Activated CD8-positive, alpha-beta T cell treated with anti-CD3 and anti-CD28 coated beads for 36 hours (primary cell): ENCODE results near the gene NMB. TPM values are rescaled to one million over a fixed set of nuclear protein-coding genes. Genes with fewer than 3 reads are reported as not detected.

ENCODE experiments used
- ATAC-seq: fragments of 200-7000 bp; cut with Tn5 transposase; one replicate; pipeline ENCODE4 v1.10.0; 2021; ENCODE audit warnings: mild to moderate bottlenecking, moderate library complexity
- CTCF ChIA-PET: fragments of 350-600 bp; sonication (Branson Sonifier 250); formaldehyde crosslinking; loops from one replicate; lab custom pipeline; 2021; ENCODE audit warnings: antibody characterized with exemption; lab: Charles Lee
- POLR2A ChIA-PET: fragments of 350-600 bp; sonication (Branson Sonifier 250); formaldehyde crosslinking; loops from one replicate; lab custom pipeline; 2021; ENCODE audit warnings: antibody characterized with exemption; lab: Charles Lee
- DNase-seq: peaks from one replicate; pipeline ENCODE4 v3.0.0-alpha.2; 2020
- H3K27ac Mint-ChIP-seq: one replicate; pipeline ENCODE4 v1.8.0; 2021; ENCODE audit warnings: mild to moderate bottlenecking, mixed read lengths
- H3K27me3 Mint-ChIP-seq: one replicate; pipeline ENCODE4 v1.8.0; 2021; ENCODE audit warnings: mixed read lengths
- H3K36me3 Mint-ChIP-seq: one replicate; pipeline ENCODE4 v1.8.0; 2021; ENCODE audit warnings: low read depth, mixed read lengths
- H3K4me1 Mint-ChIP-seq: one replicate; pipeline ENCODE4 v1.8.0; 2021; ENCODE audit warnings: low read depth, mixed read lengths
- H3K4me3 Mint-ChIP-seq: one replicate; pipeline ENCODE4 v1.8.0; 2021; ENCODE audit warnings: mild to moderate bottlenecking, moderate library complexity, mixed read lengths
- H3K9me3 Mint-ChIP-seq: one replicate; pipeline ENCODE4 v1.8.0; 2021; ENCODE audit warnings: mixed read lengths
- intact Hi-C: fragments of 100-400 bp; cut with micrococcal nuclease; formaldehyde crosslinking; loops from one replicate; pipeline ENCODE4 v1.10.0; 2022
- total RNA-seq, 2 experiments: library from RNA; stranded (reverse); gene quantifications; one replicate each; pipeline ENCODE4 v1.2.3, GENCODE V29; 2021
- TF ChIP-seq, protein P1 (sequence below): fragments of 200-600 bp; IDR thresholded peaks from one replicate; pipeline ENCODE4 v1.8.0; 2022; ENCODE audit warnings: antibody characterized with exemption, mild to moderate bottlenecking

Gene NMB
- total RNA-seq, 2 experiments from 2014 or later, result 1.7 to 2.7 TPM

DNA sequence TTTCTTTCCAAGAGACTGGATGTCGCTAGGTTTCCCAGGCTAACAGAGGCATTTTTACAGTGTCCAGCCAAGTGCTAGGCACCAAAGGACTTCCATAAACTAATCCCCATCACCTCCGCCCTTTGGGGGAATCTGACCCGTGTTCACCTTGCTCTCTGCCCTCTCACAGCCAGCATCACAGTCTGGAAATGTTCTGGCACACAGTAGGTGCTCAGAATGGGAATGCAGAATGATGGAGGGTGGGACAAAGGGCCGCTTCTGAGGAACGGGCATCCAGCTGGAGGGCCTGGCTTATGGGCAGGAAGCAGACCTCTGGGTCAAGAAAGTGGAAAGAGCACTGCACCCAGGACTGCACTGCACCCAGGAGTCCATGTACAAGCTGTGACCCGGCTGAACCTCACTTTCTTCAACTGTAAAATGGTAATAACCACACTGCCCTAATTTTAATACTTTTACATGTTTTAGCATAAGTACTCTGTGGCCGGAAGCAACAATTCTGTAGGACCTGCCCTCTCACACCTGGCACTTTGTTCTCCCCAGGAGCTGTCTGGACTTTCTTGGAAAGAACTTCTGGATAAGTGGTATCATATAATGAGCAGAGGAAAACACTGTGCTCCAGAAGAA is 901 bp upstream of the NMB start:
- Mint-ChIP-seq H3K36me3 (no peaks in the 10 kb centered on the region), H3K9me3 (no peaks in the 10 kb centered on the region), H3K27ac (peak overlapping the region; percentile 83), H3K4me3 (peak overlapping the region; percentile 64), H3K4me1 (peaks cover 28% of the 10 kb centered on the region), H3K27me3 (no peaks in the 10 kb centered on the region)
- ChIA-PET POLR2A (interaction anchor here (0.5 to 1.7 kb wide), 8 partner anchors 10 to 269 kb away, joined by 3 to 5 read pairs (median 4); no protein-coding TSS in a partner anchor), CTCF (interaction anchor here (0.6 to 2.9 kb wide), 14 partner anchors 15 to 219 kb away, joined by 3 to 13 read pairs (median 4); no protein-coding TSS in a partner anchor)
- TF ChIP-seq, protein P1, sequence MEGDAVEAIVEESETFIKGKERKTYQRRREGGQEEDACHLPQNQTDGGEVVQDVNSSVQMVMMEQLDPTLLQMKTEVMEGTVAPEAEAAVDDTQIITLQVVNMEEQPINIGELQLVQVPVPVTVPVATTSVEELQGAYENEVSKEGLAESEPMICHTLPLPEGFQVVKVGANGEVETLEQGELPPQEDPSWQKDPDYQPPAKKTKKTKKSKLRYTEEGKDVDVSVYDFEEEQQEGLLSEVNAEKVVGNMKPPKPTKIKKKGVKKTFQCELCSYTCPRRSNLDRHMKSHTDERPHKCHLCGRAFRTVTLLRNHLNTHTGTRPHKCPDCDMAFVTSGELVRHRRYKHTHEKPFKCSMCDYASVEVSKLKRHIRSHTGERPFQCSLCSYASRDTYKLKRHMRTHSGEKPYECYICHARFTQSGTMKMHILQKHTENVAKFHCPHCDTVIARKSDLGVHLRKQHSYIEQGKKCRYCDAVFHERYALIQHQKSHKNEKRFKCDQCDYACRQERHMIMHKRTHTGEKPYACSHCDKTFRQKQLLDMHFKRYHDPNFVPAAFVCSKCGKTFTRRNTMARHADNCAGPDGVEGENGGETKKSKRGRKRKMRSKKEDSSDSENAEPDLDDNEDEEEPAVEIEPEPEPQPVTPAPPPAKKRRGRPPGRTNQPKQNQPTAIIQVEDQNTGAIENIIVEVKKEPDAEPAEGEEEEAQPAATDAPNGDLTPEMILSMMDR, result no peak
- ATAC-seq (no peak), DNase-seq (no peak)
- intact Hi-C loops, result loop anchor here (5.0 to 10.0 kb wide), 3 partner anchors 88 to 216 kb away; partner anchors contain the start of gene ZNF592

GRCh38 chr15:84657748-84658079 is 285 bp downstream of the NMB start:
- Mint-ChIP-seq H3K4me1 (peaks cover 36% of the 10 kb centered on the region), H3K27ac (peak overlapping the region; percentile 67), H3K36me3 (peaks cover 1% of the 10 kb centered on the region), H3K9me3 (no peaks in the 10 kb centered on the region), H3K4me3 (peak overlapping the region; percentile 69), H3K27me3 (no peaks in the 10 kb centered on the region)
- DNase-seq (no peak), ATAC-seq (no peak)
- TF ChIP-seq, protein P1, result no peak
- intact Hi-C loops, result loop anchor here (5.0 to 10.0 kb wide), 3 partner anchors 90 to 217 kb away; partner anchors contain the start of gene ZNF592
- ChIA-PET POLR2A (interaction anchor here (1.3 to 1.7 kb wide), 4 partner anchors 10 to 111 kb away, joined by 4 to 5 read pairs (median 4); partner anchors contain the start of gene SEC11A), CTCF (interaction anchor here (1.2 to 2.9 kb wide), 4 partner anchors 26 to 87 kb away, joined by 4 to 13 read pairs (median 6); no protein-coding TSS in a partner anchor)

GRCh38 chr15:84656972-84657371 is 1.0 kb downstream of the NMB start:
- no peak for ATAC-seq
- ChIA-PET CTCF (interaction anchor here (1.1 to 4.7 kb wide), 5 partner anchors 58 to 221 kb away, joined by 3 to 33 read pairs (median 7); partner anchors contain the start of gene ZSCAN2), POLR2A (interaction anchor here (1.1 to 1.6 kb wide), 3 partner anchors 10 to 59 kb away, joined by 3 to 5 read pairs (median 4); partner anchors contain the start of gene SEC11A)
- H3K4me3 Mint-ChIP-seq, result peak overlapping the region; percentile 69
- intact Hi-C loops, result loop anchor here (5.0 to 10.0 kb wide), 3 partner anchors 90 to 218 kb away; partner anchors contain the start of gene ZNF592
- H3K9me3 Mint-ChIP-seq, result no peaks in the 10 kb centered on the region
- no peaks in the 10 kb centered on the region for H3K27me3 Mint-ChIP-seq
- DNase-seq, result no peak
- H3K27ac Mint-ChIP-seq, result peak overlapping the region; percentile 67
- H3K36me3 Mint-ChIP-seq, result peaks cover 6% of the 10 kb centered on the region
- TF ChIP-seq, protein P1, result no peak
- H3K4me1 Mint-ChIP-seq, result peaks cover 42% of the 10 kb centered on the region

- Mint-ChIP-seq H3K4me3 (peak overlapping the region; percentile 94), H3K27me3 (no peaks in the 10 kb centered on the region), H3K9me3 (no peaks in the 10 kb centered on the region), H3K27ac (peak overlapping the region; percentile 79), H3K4me1 (peaks cover 46% of the 10 kb centered on the region), H3K36me3 (peaks cover 12% of the 10 kb centered on the region)
- ChIA-PET CTCF (interaction anchor here (0.7 to 4.7 kb wide), 17 partner anchors 11 to 273 kb away, joined by 3 to 33 read pairs (median 4); partner anchors contain the start of gene ZSCAN2), POLR2A (interaction anchor here (0.8 to 3.6 kb wide), 17 partner anchors 10 to 136 kb away, joined by 3 to 21 read pairs (median 5); partner anchors contain the start of genes SEC11A and ZSCAN2)
- ATAC-seq, result peak; percentile 64
- DNase-seq, result peak; percentile 89
- TF ChIP-seq, protein P1, result peak; percentile 87
- intact Hi-C loops, result loop anchor here (5.0 to 10.0 kb wide), 3 partner anchors 92 to 220 kb away; partner anchors contain the start of gene ZNF592
Observed at GRCh38 chr15:84654689-84655453, 3.1 kb downstream of the NMB start.
